ENCODE data around the gene CRYZ. TPM values are rescaled to one million over a fixed set of nuclear protein-coding genes. Genes with fewer than 3 reads are reported as not detected.

Gene CRYZ
- total and polyA plus RNA-seq, 10 of the 15 experiments (the other 5 are each of a cell fraction or from before 2014, with no cell fraction given): 53.4 to 194 (median 79.8) TPM

DNA sequence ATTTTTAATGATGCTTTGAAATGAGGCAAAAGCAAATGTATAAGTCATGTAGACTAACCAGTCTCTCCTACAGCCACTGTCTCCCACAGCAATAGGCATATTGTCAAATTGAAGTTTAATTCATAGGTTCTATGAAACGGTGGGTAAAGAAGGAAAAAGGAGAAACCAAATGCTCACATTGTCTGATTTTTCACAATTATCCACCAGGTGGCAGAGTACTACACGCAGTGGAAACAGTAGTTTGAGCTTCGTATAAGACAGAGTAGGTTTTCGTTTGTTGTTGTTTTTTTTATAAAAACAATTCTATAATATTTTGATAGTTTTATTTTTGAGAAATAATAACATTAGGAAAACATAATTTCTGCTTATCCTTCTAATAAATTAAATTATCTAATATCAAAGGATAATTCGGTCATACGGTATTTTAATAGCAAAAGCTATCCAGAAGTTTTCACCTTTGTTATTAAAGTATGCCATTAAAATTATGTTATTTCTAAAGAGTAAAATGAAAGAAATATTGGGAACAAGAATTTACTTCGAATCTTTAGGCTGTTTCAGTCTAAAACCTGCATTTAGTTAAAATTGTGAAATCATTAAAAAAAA is 39.2 kb upstream of the CRYZ start:
- DNase-seq (ENCODE audit: low read depth, low spot score) (peak; percentile 8), FAIRE-seq (peak; percentile 92), ATAC-seq (peak; percentile 80)
- ChIA-PET CTCF (interaction anchor here (0.6 to 2.2 kb wide), 29 partner anchors 9 to 461 kb away, joined by 3 to 68 read pairs (median 3); no protein-coding TSS in a partner anchor), SMC1A (ENCODE audit: uncharacterized antibody, unreplicated experiment) (interaction anchor here (0.5 to 3.7 kb wide), 17 partner anchors 13 to 460 kb away, joined by 3 to 49 read pairs (median 3); no protein-coding TSS in a partner anchor), POLR2A (no interaction called here), RAD21 (ENCODE audit: unreplicated experiment) (interaction anchor here (0.5 to 2.2 kb wide), 14 partner anchors 11 to 435 kb away, joined by 3 to 44 read pairs (median 3); no protein-coding TSS in a partner anchor)
- 41% methylated on average over 7 of the region's 7 CpGs for WGBS (ENCODE audit: insufficient coverage, insufficient replicate concordance, low lambda C conversion rate, missing lambda C conversion rate)
- Histone ChIP-seq H3K27ac (ENCODE audit: control insufficient read depth, insufficient read depth) (no peak overlapping the region), H2AFZ (ENCODE audit: control insufficient read depth, low read depth, low read length) (no peak overlapping the region), H3K4me2 (ENCODE audit: control insufficient read depth, insufficient read depth) (no peak overlapping the region), H3K36me3 (ENCODE audit: control insufficient read depth in 2 of 2, insufficient read depth in 2 of 2, low read length in 1 of 2) (no peaks in the 10 kb centered on the region), H3K4me3 (no peak overlapping the region), H3K27me3 (replicated peaks in 1 of 2; ENCODE audit: control insufficient read depth in 2 of 2, insufficient read depth in 2 of 2, low read length in 1 of 2) (no peaks in the 10 kb centered on the region; a peak in 1 of 4 replicates), H4K20me1 (ENCODE audit: control insufficient read depth, insufficient read depth) (no peaks in the 10 kb centered on the region), H3K79me2 (ENCODE audit: control insufficient read depth, insufficient read depth, low read length) (no peaks in the 10 kb centered on the region), H3K9ac (ENCODE audit: control insufficient read depth, insufficient read depth, low read length) (no peak overlapping the region), H3K4me1 (ENCODE audit: control insufficient read depth, insufficient read depth, low read length) (no peaks in the 10 kb centered on the region), H3K9me3 (replicated peaks; ENCODE audit: control insufficient read depth, insufficient read depth, low read length) (no peaks in the 10 kb centered on the region)
- BruUV-seq (replicated peaks): no TSS peak
- in situ Hi-C loops (cut with MboI) (no loop called here), intact Hi-C loops (cut with micrococcal nuclease; ENCODE audit: unreplicated experiment) (loop anchor here (1.0 to 10.0 kb wide), 4 partner anchors 163 to 431 kb away; no protein-coding TSS in a partner anchor)
- TF ChIP-seq RAD21 (IDR thresholded peaks at IDR 0.05; ENCODE audit: insufficient read depth, low read depth, low read length) (peak; percentile 92), SMC3 (IDR thresholded peaks at IDR 0.05; ENCODE audit: borderline replicate concordance, low read length) (peak; percentile 94), FOXK2 (IDR thresholded peaks at IDR 0.05) (no peak)
- TF ChIP-seq, protein P1, sequence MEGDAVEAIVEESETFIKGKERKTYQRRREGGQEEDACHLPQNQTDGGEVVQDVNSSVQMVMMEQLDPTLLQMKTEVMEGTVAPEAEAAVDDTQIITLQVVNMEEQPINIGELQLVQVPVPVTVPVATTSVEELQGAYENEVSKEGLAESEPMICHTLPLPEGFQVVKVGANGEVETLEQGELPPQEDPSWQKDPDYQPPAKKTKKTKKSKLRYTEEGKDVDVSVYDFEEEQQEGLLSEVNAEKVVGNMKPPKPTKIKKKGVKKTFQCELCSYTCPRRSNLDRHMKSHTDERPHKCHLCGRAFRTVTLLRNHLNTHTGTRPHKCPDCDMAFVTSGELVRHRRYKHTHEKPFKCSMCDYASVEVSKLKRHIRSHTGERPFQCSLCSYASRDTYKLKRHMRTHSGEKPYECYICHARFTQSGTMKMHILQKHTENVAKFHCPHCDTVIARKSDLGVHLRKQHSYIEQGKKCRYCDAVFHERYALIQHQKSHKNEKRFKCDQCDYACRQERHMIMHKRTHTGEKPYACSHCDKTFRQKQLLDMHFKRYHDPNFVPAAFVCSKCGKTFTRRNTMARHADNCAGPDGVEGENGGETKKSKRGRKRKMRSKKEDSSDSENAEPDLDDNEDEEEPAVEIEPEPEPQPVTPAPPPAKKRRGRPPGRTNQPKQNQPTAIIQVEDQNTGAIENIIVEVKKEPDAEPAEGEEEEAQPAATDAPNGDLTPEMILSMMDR (IDR thresholded peaks at IDR 0.05 in 2 of 3, conservative IDR thresholded peaks at IDR 0.05 in 1 of 3; ENCODE audit: control insufficient read depth in 2 of 3, extremely low read depth in 1 of 3, insufficient read depth in 1 of 3, low read depth in 3 of 3, low read length in 3 of 3): peak; percentile 60 to 74 (median 63)

Data from GM12878 (cell line).